HG03558 (cell line): ENCODE data around the gene SARM1.

Experiments used
- ATAC-seq: cut with Tn5 transposase; IDR thresholded peaks from one replicate; pipeline ENCODE4 v1.9.1; 2021; ENCODE audit warnings: moderate number of reproducible peaks; ENCODE audit not compliant: unreplicated experiment; ENCODE audit errors: extremely low read depth

SARM1 gene

DNA sequence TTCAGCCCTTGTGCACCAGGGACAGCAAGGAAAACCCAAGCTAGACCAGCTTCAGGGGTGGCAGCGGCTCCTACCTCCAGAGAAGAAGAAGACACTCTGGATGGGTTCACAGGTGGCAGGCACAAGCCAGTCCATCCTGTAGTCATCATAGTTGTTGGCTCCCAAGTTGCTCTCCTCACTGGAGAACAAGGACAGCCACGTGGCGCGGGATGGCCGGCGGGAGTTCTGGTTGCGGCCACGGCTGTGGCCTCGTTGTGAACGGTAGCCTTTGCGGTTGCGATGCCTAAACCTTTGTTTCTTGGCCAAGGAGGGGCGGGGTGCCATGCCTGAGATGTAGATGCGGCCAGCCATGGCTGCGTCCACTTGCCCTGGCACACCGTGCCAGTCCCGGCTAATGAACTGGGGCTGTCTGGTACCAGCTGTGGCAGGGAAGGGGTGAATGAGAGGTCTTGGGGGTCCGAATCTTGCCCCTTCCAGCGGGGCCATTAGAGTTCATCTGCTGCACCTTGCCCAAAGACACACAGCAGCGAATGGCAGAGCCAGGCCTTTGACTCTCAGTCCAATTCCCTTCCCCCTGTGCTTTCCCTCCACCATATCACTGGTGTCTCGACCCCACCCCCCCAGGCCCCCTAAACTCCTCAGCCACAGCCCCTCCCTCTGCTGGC is 3.7 kb upstream of the SARM1 start:
- no peak for ATAC-seq

DNA sequence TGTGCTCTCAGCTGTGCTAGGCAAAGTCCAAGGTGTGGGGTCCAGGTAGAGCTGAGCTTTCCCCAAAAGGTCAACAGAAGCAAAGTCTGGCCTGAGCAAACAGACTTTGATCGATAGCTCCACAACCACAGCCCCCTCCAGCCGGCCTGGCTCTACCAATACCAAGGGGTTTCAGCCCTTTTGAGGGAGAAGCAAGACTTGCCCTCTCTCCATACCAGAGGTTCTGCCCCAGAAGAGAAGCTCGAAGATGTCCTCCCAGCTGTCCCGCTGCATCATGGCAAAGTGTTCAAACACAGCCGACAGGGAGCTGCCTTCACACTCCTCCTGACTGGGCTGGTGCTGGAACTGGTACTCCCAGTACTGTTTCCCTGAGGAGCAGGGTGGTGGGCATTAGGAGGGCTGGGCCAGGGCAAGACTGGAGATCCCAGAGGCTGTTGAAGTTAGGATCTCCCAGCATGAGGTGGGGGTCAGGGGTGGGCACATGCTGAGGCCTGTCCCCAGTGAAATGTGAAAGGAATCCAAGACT is 3.1 kb upstream of the SARM1 start:
- ATAC-seq = no peak

DNA sequence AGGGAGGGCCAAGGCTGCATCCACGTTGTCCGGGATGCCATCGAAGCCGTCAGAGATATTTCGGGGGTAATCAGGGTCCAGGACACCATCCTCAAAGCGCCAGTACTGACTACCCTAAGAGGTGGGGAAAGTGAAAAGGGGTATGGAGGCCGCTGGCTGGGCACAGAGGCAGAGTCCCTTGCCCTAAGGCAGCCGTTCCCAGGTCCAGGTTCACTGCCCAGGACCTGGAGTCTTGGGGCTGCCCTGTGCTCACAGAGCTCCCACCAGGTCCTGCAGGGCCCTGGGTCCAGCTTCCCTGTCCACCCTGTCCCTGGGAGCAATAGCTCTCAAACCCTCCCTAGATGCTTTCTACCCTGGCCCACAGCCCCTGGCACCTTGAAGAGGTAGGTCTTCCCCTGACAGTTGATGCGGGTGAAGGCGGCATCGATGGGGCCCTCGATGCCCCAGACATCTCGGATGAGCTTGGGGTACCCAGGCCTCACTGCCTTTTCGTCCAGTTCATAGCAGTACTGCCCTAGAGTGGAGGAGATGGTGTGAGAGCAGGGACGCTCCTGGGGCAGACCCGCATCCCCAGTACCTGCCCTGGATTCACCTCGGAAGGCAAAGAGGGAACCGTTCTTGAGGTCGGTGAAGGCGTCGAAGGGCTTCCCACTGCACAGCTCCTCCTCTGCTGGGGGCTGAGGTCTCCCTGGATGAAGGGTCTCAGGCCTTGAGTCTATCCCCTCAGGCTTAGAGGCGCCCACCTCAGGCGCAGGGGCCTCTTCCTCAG is 2.4 kb upstream of the SARM1 start:
- no peak for ATAC-seq

DNA sequence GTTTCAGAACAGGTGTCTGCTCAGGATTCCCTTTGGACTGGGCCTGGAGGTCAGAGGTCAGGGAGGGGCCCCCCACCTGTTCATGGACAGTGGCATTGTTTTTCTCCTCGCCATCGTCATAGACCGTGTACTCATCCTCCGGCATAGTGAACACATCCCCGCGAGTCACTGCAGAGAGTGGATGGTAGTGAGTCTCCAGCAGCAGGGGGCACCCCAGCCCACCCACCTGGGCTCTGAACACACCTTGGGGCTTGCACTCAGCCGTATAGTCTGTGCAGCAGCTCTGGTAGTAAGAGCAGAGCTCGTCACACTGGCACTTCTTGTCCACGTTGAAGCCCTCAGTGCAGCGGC is 1.8 kb upstream of the SARM1 start:
- ATAC-seq = no peak

DNA sequence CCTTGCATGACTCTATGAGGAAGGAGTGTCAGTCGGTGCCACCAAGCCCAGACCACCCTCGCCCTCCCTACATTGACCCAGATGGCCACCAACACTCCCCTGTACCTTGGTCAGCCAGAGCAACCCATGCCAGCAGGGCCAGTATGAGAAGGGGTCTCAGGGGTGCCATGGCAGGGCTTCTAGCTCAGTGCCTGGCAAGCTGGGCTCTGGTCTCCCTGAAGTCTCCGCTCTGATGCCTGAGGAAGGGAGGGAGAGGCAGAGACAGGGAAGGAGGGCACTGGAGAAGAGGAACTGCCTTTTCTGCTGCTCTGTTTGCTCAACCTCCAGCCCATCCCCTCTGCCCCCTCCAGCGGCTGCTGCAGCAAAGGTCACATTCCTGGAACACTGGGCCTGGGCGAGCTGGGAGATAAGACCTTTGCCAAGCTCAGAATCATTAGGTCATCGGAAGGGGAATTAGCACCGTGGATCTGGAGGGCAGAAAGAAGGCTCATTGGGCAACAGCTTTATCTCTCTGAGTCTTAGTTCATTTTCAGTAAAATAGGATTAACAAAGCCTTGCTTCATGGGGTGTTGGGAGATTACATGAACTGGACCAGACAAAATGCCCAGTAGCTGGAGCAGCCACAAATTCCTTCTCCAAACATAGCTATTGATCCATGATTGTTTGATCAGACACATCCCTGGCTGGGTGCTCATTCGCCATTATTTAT is 1.3 kb upstream of the SARM1 start, which contains the start of gene VTN:
Gene VTN (minus strand): TSS at position 273 of the 709 bp plus-strand sequence. CDS start 104 bp downstream, at position 169.
- ATAC-seq = no peak

DNA sequence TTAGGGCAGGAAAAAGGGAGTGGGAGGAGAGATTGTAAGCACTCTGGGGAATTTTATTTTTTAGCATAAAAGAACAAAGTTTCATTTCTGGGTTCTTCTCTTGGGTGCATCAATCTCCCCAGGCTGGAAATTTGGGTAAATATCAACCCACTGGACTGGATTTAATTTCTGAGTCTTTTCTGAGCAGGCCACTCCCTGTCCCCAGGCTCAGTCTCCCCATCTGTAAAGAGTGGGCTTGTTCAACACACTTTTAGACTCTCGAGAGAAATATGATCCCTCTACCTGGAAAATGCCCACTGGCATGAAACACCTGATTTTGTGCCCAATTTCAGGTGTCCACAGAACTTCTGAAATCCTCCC is 770 bp upstream of the SARM1 start:
- ATAC-seq = no peak

DNA sequence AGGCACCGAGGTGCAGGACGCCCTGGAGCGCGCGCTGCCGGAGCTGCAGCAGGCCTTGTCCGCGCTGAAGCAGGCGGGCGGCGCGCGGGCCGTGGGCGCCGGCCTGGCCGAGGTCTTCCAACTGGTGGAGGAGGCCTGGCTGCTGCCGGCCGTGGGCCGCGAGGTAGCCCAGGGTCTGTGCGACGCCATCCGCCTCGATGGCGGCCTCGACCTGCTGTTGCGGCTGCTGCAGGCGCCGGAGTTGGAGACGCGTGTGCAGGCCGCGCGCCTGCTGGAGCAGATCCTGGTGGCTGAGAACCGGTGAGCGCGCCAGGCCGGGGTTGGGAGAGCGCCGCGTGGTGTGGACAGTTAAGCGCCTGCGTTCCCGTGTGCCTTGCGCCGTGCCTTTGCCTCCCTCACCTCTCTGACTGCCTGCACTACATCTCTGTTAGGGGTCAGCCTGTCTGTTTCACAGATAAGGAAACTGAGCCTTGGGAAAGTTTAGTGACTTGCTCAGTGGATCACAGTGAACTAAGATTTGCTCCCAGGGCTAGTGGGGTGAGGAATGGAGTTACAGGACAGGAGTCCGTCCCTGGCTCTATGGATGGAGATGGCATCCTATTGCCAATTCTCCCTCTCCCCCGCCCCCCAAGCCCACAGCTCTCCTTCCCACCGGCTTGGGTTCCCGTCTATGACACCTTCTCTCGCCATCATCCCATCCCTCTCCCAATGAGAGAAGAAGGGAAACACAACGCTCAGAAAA is 880 bp downstream of the SARM1 start:
- ATAC-seq = no peak

DNA sequence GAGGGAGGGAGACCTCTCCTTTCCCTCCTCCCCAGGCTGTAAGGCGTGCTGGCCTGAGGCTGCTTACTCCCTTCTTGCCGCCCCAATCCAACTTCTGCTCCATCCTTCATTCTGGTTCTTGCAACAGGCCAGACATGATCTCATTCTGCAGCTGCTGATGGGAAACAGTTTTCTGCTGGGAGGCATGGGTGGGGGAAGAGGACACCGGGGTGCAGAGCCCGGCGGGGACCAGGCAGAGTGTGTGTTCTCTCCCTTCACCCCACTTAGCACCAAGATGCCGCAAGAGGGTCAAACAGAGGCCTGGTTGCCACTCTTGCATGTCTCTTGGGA is 1.4 kb downstream of the SARM1 start:
- ATAC-seq = no peak

DNA sequence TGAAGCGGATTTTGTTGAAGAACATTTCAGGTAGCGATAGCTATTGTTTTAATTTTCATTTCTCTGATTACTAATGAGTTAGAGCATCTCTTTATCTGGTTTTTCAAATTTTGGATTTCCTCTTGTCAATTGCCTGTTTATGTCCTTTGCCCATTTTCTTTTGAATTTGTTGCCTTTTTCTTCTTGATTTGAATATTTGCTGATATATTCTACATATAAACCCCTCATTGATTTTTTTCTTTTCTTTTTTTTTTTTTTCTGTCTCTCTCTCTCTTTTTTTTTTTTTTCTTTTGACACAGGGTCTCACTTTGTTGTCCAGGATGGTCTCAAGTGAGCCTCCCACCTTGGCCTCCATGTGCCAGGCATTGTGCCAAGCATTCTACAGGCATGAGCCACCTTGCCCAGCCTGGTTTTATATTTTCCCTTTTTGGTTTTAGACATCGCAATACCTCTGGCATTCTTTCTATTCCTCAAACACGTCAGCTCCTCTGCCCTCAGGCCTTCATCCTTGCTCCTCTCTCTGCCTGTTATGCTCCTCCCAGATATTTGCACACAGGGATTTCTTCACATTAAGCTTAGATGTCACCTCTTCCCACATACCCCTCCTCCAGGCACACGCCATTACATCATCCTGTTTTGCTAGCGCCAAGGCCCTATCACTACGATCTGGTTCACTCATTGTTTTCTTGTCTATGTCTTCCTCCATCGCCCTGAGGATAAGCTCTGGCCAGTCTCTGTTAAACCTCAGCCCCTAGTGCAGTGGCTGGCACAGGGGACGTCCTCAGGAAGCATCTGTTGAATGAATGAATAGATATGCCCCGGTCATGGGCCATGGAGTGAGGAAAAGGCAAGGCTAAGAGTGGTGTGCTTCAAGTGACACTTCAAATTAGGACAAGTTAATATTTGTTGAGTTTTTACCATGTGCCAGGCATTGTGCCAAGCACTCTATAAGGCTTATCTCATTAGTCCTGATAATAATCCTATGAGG is 8.6 kb downstream of the SARM1 start:
- no peak for ATAC-seq

DNA sequence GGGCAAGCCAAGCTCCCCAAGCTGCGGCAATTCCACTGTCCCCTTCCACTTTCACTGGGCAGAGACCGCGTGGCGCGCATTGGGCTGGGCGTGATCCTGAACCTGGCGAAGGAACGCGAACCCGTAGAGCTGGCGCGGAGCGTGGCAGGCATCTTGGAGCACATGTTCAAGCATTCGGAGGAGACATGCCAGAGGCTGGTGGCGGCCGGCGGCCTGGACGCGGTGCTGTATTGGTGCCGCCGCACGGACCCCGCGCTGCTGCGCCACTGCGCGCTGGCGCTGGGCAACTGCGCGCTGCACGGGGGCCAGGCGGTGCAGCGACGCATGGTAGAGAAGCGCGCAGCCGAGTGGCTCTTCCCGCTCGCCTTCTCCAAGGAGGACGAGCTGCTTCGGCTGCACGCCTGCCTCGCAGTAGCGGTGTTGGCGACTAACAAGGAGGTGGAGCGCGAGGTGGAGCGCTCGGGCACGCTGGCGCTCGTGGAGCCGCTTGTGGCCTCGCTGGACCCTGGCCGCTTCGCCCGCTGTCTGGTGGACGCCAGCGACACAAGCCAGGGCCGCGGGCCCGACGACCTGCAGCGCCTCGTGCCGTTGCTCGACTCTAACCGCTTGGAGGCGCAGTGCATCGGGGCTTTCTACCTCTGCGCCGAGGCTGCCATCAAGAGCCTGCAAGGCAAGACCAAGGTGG is 9.8 kb downstream of the SARM1 start:
- ATAC-seq = no peak

DNA sequence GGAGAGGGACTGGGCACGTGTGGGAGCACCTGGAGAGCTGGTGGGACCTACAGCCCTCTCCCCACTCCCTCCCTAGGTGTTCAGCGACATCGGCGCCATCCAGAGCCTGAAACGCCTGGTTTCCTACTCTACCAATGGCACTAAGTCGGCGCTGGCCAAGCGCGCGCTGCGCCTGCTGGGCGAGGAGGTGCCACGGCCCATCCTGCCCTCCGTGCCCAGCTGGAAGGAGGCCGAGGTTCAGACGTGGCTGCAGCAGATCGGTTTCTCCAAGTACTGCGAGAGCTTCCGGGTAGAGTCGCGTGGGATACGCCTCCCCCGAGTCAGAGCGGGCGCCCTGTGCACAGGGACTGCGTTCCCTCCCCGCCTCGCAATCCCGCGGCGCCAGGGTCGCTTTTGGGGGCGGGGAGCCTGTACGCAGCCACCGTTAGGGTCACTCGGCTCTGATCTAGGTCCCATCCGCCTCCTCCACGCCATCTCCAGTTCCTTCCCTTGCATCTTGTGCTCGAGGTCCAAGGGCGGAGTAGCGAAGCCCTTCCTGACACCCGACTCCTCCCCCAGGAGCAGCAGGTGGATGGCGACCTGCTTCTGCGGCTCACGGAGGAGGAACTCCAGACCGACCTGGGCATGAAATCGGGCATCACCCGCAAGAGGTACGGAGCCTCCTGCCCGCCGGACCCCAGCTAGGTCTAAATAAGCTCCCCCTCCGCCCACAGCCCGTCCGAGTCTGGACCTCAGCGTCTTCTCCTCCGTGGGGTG is 13.0 kb downstream of the SARM1 start:
- ATAC-seq = no peak

DNA sequence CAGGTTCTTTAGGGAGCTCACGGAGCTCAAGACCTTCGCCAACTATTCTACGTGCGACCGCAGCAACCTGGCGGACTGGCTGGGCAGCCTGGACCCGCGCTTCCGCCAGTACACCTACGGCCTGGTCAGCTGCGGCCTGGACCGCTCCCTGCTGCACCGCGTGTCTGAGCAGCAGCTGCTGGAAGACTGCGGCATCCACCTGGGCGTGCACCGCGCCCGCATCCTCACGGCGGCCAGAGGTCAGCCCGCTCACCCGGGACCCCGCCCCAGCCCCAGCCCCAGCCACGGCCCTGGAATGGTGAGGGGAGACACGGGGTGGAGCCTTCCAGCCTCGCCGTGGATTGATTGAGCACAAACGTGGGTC is 13.5 kb downstream of the SARM1 start:
- ATAC-seq = no peak

DNA sequence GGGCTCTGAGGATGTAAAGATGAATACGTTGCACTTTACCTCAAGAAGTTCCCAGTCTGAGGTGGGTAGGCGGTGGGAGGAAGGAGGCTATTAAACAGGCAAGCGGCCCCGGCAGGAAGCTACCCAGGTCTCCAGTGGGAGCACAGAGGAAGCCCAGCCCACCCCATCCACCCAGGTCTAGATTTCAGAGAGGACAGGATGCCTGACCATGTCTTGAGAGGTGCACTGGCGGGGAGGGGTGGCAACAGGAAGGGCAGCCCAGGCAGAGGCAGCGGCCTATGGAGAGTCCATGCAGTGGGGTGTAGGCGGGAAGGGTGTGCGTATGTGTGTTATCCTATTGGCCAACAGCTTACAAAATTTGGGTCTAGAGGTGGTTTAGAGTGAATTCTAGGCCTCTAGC is 13.9 kb downstream of the SARM1 start:
- no peak for ATAC-seq

DNA sequence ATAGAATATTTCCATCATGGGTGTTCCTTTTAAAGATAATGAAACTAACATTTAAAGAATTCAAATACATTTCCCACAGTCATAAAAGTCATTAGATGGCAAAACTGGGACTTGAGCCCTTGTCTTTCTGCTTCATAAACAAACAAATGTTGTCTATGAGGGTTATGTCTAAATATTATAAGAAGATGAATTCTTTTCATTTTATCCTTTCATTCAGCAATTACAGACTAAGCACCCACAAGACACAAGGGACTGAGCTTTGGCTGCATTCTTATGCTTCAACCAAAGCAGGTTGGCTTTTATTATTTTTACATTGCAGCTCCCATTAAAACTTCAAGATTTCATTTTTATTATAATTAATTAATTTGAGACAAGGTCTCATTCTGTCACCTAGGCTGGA is 14.9 kb downstream of the SARM1 start:
- no peak for ATAC-seq

DNA sequence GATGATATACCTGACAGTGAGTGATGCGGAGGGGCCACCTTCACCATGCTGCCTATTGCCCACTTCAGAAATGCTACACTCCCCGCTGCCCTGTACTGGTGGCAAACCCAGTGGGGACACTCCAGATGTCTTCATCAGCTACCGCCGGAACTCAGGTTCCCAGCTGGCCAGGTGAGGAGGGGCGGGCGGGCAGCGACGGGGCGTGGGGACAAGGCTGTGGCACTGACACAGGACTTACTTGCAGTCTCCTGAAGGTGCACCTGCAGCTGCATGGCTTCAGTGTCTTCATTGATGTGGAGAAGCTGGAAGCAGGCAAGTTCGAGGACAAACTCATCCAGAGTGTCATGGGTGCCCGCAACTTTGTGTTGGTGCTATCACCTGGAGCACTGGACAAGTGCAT is 16.6 kb downstream of the SARM1 start:
- no peak for ATAC-seq

DNA sequence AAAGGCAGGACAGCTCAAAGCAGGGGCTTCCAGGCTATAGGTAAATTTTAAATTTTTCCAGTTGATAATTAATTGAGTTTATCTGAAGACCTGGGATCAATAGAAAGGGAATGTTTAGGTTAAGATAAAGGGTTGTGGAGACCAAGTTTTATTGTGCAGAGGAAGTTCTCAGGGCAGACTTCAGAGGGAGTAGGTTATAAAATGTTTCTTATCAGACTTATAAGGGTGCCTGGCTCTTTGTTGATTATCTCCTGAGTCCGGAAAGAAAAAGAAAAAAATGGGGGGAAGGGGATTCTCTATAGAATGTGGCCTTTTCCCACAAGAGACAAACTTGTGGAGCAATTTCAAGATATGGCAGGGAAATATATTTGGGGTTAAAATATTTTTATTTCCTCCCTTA is 18.6 kb downstream of the SARM1 start:
- ATAC-seq = no peak

DNA sequence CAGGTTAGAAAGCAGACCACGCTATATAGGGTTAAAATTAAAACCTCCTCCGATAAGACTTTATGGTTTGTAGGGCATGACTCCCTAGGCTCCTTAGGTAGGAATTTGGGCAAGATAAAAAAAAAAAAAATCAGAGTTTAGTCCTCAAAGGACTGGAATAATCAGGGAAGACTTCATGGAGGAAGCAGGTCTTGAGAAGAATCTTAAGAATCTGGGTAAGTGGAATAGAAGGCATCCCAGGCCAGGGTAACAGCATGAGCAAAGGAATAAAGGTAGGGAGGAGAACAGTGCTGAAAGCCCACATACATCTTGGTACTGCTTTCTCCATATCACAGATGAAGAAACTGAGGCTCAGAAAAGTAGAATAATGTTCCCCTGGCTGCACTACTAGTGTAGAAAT is 19.1 kb downstream of the SARM1 start:
- no peak for ATAC-seq

DNA sequence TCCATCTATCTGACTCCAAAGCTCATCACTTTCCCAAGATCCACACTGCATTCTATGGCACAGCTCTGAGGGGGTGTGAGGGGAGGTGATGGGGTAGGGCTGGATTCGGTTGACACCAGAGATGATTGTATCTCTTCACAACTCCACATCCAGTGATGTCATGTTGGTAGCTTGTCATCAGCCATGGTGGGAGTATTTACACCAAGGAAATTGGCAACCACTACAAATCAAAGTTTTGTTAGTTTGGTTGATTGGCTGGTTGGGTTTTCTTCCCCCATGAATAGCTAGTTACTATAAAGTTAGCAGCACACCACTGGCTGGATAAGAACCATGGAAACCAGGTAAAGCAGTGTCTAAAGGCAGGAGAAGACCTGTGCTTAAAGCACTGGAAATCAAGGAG is 19.5 kb downstream of the SARM1 start:
- ATAC-seq = no peak
